WTC11 (cell line): Measurements from ENCODE around the gene ANO9. TPM values are rescaled to one million over a fixed set of nuclear protein-coding genes. Genes with fewer than 3 reads are reported as not detected.
"Not testable (repeated sequence)": the region's sequence is repeated elsewhere in the genome, so short reads cannot be mapped to it uniquely, and the experiment has no call there.

Experiments used
- ATAC-seq: fragments of 200-7000 bp; cut with Tn5 transposase; 2 replicates; pipeline ENCODE4 v1.10.0; 2021; ENCODE audit warnings: mild to moderate bottlenecking, moderate library complexity
- CTCF ChIA-PET: fragments of 300-600 bp; sonication (Branson Sonifier 250); formaldehyde crosslinking; loops from one replicate; lab custom pipeline; 2021; ENCODE audit warnings: antibody characterized with exemption; lab: Charles Lee
- POLR2A ChIA-PET: fragments of 350-600 bp; sonication (Branson Sonifier 250); formaldehyde crosslinking; loops from one replicate; lab custom pipeline; 2021; ENCODE audit warnings: antibody characterized with exemption; lab: Charles Lee
- DNase-seq: peaks from one replicate; pipeline ENCODE4 v3.0.0; 2021; ENCODE audit warnings: low spot score
- H3K27ac Mint-ChIP-seq: 2 replicates; pipeline ENCODE4 v1.8.0; 2021; ENCODE audit warnings: mixed read lengths
- H3K27me3 Mint-ChIP-seq: 2 replicates; pipeline ENCODE4 v1.8.0; 2021; ENCODE audit warnings: low read depth, mild to moderate bottlenecking, moderate library complexity, mixed read lengths
- H3K36me3 Mint-ChIP-seq: 2 replicates; pipeline ENCODE4 v1.8.0; 2021; ENCODE audit warnings: mixed read lengths
- H3K4me1 Mint-ChIP-seq: 2 replicates; pipeline ENCODE4 v1.8.0; 2022; ENCODE audit warnings: mixed read lengths
- H3K4me3 Mint-ChIP-seq: 2 replicates; pipeline ENCODE4 v1.8.0; 2021; ENCODE audit warnings: mild to moderate bottlenecking, moderate library complexity, mixed read lengths
- H3K9me3 Mint-ChIP-seq: 2 replicates; pipeline ENCODE4 v1.8.0; 2021; ENCODE audit warnings: mixed read lengths
- ATF2 ChIP-seq: sonication (generic); formaldehyde crosslinking; IDR thresholded peaks from 2 replicates; pipeline ENCODE4 v1.8.1; 2022; ENCODE audit warnings: low read depth, missing genetic modification reagents, borderline replicate concordance
- CREM ChIP-seq: sonication (generic); formaldehyde crosslinking; IDR thresholded peaks from 2 replicates; pipeline ENCODE4 v1.8.1; 2022; ENCODE audit warnings: mild to moderate bottlenecking, missing genetic modification reagents, moderate library complexity
- E2F1 ChIP-seq: sonication (generic); formaldehyde crosslinking; IDR thresholded peaks from 2 replicates; pipeline ENCODE4 v1.8.0; 2022; ENCODE audit warnings: mild to moderate bottlenecking, missing genetic modification reagents
- GABPB1 ChIP-seq: sonication (generic); formaldehyde crosslinking; IDR thresholded peaks from 2 replicates; pipeline ENCODE4 v1.8.1; 2023; ENCODE audit warnings: mild to moderate bottlenecking, missing genetic modification reagents
- IRF1 ChIP-seq: sonication (generic); formaldehyde crosslinking; IDR thresholded peaks from 2 replicates; pipeline ENCODE4 v1.8.0; 2023; ENCODE audit warnings: missing genetic modification reagents
- JAZF1 ChIP-seq: fragments of 250-450 bp; sonication (Bioruptor Pico); IDR thresholded peaks from 2 replicates; pipeline ENCODE4 v1.9.0; 2021; ENCODE audit warnings: moderate library complexity, mild to moderate bottlenecking, inconsistent platforms
- MAX ChIP-seq: sonication (generic); formaldehyde crosslinking; IDR thresholded peaks from 2 replicates; pipeline ENCODE4 v1.8.0; 2022; ENCODE audit warnings: mild to moderate bottlenecking, missing genetic modification reagents
- PRRX2 ChIP-seq: fragments of 250-450 bp; sonication (Bioruptor Pico); IDR thresholded peaks from 2 replicates; pipeline ENCODE4 v1.8.0; 2021; ENCODE audit warnings: mild to moderate bottlenecking
- TP53 ChIP-seq: sonication (generic); formaldehyde crosslinking; IDR thresholded peaks from 2 replicates; pipeline ENCODE4 v1.8.1; 2023; ENCODE audit warnings: mild to moderate bottlenecking, missing genetic modification reagents
- ZNF232 ChIP-seq: sonication (generic); formaldehyde crosslinking; IDR thresholded peaks from 2 replicates; pipeline ENCODE4 v1.8.0; 2022; ENCODE audit warnings: mild to moderate bottlenecking, missing genetic modification reagents
- ZNF263 ChIP-seq: sonication (generic); formaldehyde crosslinking; IDR thresholded peaks from 2 replicates; pipeline ENCODE4 v1.8.1; 2022; ENCODE audit warnings: low read depth, mild to moderate bottlenecking, moderate library complexity, missing genetic modification reagents
- ZNF416 ChIP-seq: fragments of 250-450 bp; sonication (Bioruptor Pico); IDR thresholded peaks from 2 replicates; pipeline ENCODE4 v1.9.0; 2021; ENCODE audit warnings: mild to moderate bottlenecking, inconsistent platforms
- ZNF425 ChIP-seq: fragments of 250-450 bp; sonication (Bioruptor Pico); conservative IDR thresholded peaks from 2 replicates; pipeline ENCODE4 v1.9.0; 2021; ENCODE audit warnings: mild to moderate bottlenecking
- total RNA-seq: library from RNA; stranded (reverse); gene quantifications from 3 replicates; pipeline ENCODE4 v1.2.3, GENCODE V29; 2021

Gene ANO9
- total RNA-seq, 1 experiment from 2014 or later, result 13.2 TPM

GRCh38 chr11:412641-413119 is 29.1 kb downstream of the ANO9 start (continued):
- TF ChIP-seq ZNF425 (CRISPR knock-in tag) (no peak), IRF1 (CRISPR knock-in tag) (no peak), TP53 (CRISPR knock-in tag) (no peak)

- H3K4me3 Mint-ChIP-seq, DNase-seq, H3K27me3 Mint-ChIP-seq, POLR2A ChIA-PET, H3K9me3 Mint-ChIP-seq, ATAC-seq, H3K27ac Mint-ChIP-seq, H3K36me3 Mint-ChIP-seq: not testable (repeated sequence)
- peaks cover 18% of the 10 kb centered on the region for H3K4me1 Mint-ChIP-seq
- CTCF ChIA-PET, result interaction anchor here (0.6 to 1.2 kb wide), 2 partner anchors 37 to 107 kb away, joined by 3 read pairs; no protein-coding TSS in a partner anchor
These were observed 30.3 kb downstream of the ANO9 start for GRCh38 chr11:411520-411919.

GRCh38 chr11:410711-411110 is 31.1 kb downstream of the ANO9 start:
- H3K4me1 Mint-ChIP-seq, result peaks cover 12% of the 10 kb centered on the region
- POLR2A ChIA-PET, H3K9me3 Mint-ChIP-seq, H3K27me3 Mint-ChIP-seq, ATAC-seq, H3K4me3 Mint-ChIP-seq, H3K27ac Mint-ChIP-seq, DNase-seq, H3K36me3 Mint-ChIP-seq: not testable (repeated sequence)
- CTCF ChIA-PET, result interaction anchor here (0.6 to 1.2 kb wide), 6 partner anchors 20 to 204 kb away, joined by 3 to 7 read pairs (median 3); partner anchors contain the start of gene BET1L

- Mint-ChIP-seq H3K27me3 (no peaks in the 10 kb centered on the region), H3K9me3 (no peaks in the 10 kb centered on the region), H3K4me1 (peaks cover 6% of the 10 kb centered on the region), H3K27ac (no peak overlapping the region), H3K4me3 (no peak overlapping the region), H3K36me3 (no peaks in the 10 kb centered on the region)
- DNase-seq (peak; percentile 11), ATAC-seq (no peak)
- ChIA-PET CTCF (interaction anchor here (0.6 to 1.2 kb wide), 5 partner anchors 19 to 203 kb away, joined by 3 to 7 read pairs (median 3); partner anchors contain the start of gene BET1L), POLR2A (interaction anchor here (0.6 kb wide), 1 partner anchor 413 kb away, joined by 3 read pairs; no protein-coding TSS in a partner anchor)
- TF ChIP-seq GABPB1 (CRISPR knock-in tag) (0 out of 2 replicates have a peak, but pooled peaks have one; percentile 17), MAX (CRISPR knock-in tag) (no peak)
These were observed 32.0 kb downstream of the ANO9 start for GRCh38 chr11:409600-410483.

GRCh38 chr11:409008-409599 is 32.7 kb downstream of the ANO9 start:
- no peak for ATAC-seq
- Mint-ChIP-seq H3K27me3 (no peaks in the 10 kb centered on the region), H3K27ac (no peak overlapping the region), H3K36me3 (no peaks in the 10 kb centered on the region), H3K4me3 (no peak overlapping the region), H3K9me3 (no peaks in the 10 kb centered on the region), H3K4me1 (no peaks in the 10 kb centered on the region)
- ChIA-PET POLR2A (no interaction called here), CTCF (no interaction called here)
- TF ChIP-seq JAZF1 (no peak), ATF2 (CRISPR knock-in tag) (no peak), ZNF232 (CRISPR knock-in tag) (no peak), ZNF416 (CRISPR knock-in tag) (no peak), PRRX2 (CRISPR knock-in tag) (no peak), CREM (CRISPR knock-in tag) (no peak), E2F1 (CRISPR knock-in tag) (no peak), ZNF263 (no peak)
- no peak for DNase-seq
